SK-N-SH (cell line): Measurements from ENCODE around the gene SHISAL1. TPM values are rescaled to one million over a fixed set of nuclear protein-coding genes. Genes with fewer than 3 reads are reported as not detected.
"Not testable (repeated sequence)": the region's sequence is repeated elsewhere in the genome, so short reads cannot be mapped to it uniquely, and the experiment has no call there.

Source experiments
- CTCF ChIA-PET: fragments of 300-600, 350-600 bp; formaldehyde crosslinking; extraction: SDS; loops from one replicate; lab custom pipeline; 2021; lab: Yijun Ruan, JAX
- POLR2A ChIA-PET: fragments of 350-600 bp; sonication (Branson Sonifier 250); formaldehyde crosslinking; extraction: SDS; loops from one replicate; lab custom pipeline; 2020; ENCODE audit warnings: antibody characterized with exemption, inconsistent platforms; lab: Yijun Ruan, JAX
- DNase-seq: peaks from one replicate; pipeline ENCODE4 v3.0.0; 2012
- H2AFZ ChIP-seq: fragments of 200-600 bp; sonication (generic); 2 replicates; pipeline ENCODE4 v1.8.1; 2016; ENCODE audit warnings: antibody characterized with exemption, mild to moderate bottlenecking, low read depth
- H3F3A ChIP-seq: fragments of 200-600 bp; sonication (generic); replicated peaks from 2 replicates; pipeline ENCODE3; 2016; ENCODE audit warnings: antibody characterized with exemption, mild to moderate bottlenecking; ENCODE audit not compliant: insufficient read depth
- H3K27ac ChIP-seq, 2 experiments: fragments of 200-500 bp in 1 of 2; fragments of 200-600 bp in 1 of 2; sonication (Bioruptor generic) in 1 of 2; sonication (generic), shearing (Covaris generic) in 1 of 2; 2 replicates each; pipeline versions ENCODE4 v1.5.1 to v1.6.1; 2014 to 2016; ENCODE audit warnings: low read depth in 2 of 2, inconsistent platforms in 1 of 2, low read length in 1 of 2, mild to moderate bottlenecking in 1 of 2, mixed read lengths in 1 of 2
- H3K27me3 ChIP-seq: fragments of 200-600 bp; sonication (generic), shearing (Covaris generic); 2 replicates; pipeline ENCODE4 v1.6.1; 2016; ENCODE audit warnings: mixed run types; ENCODE audit not compliant: insufficient read depth
- H3K36me3 ChIP-seq, 2 experiments: fragments of 200-500 bp in 1 of 2; fragments of 200-600 bp in 1 of 2; sonication (Bioruptor generic) in 1 of 2; sonication (generic) in 1 of 2; replicated peaks in 1 of 2; 2 replicates each; pipeline versions ENCODE3 to v1.5.1; 2014 to 2016; ENCODE audit warnings: low read length in 1 of 2, mild to moderate bottlenecking in 1 of 2; ENCODE audit not compliant: insufficient read depth in 2 of 2, control insufficient read depth in 1 of 2
- H3K4me1 ChIP-seq, 2 experiments: fragments of 200-500 bp in 1 of 2; fragments of 200-600 bp in 1 of 2; sonication (Bioruptor generic) in 1 of 2; sonication (generic), shearing (Covaris generic) in 1 of 2; 2 replicates each; pipeline versions ENCODE4 v1.5.1 to v1.6.1; 2014 to 2016; ENCODE audit warnings: low read depth in 1 of 2, low read length in 1 of 2, mixed run types in 1 of 2; ENCODE audit not compliant: insufficient read depth in 2 of 2, control insufficient read depth in 1 of 2
- H3K4me2 ChIP-seq: fragments of 200-600 bp; sonication (generic), shearing (Covaris generic); 2 replicates; pipeline ENCODE4 v1.6.1; 2017; ENCODE audit warnings: mixed run types
- H3K4me3 ChIP-seq, 2 experiments: fragments of 200-500 bp in 1 of 2; fragments of 200-600 bp in 1 of 2; sonication (Bioruptor generic) in 1 of 2; sonication (generic), shearing (Covaris generic) in 1 of 2; 2 replicates each; pipeline versions ENCODE4 v1.5.1 to v1.8.1; 2014 to 2016; ENCODE audit warnings: low read depth in 2 of 2, inconsistent platforms in 1 of 2, low read length in 1 of 2, mild to moderate bottlenecking in 1 of 2, mixed read lengths in 1 of 2, moderate library complexity in 1 of 2
- H3K79me2 ChIP-seq: fragments of 200-600 bp; sonication (generic); 2 replicates; pipeline ENCODE4 v1.8.1; 2017; ENCODE audit warnings: mild to moderate bottlenecking; ENCODE audit not compliant: insufficient read depth
- H3K9ac ChIP-seq: fragments of 200-600 bp; sonication (generic); 2 replicates; pipeline ENCODE4 v1.6.1; 2017; ENCODE audit warnings: mixed run types
- H3K9me2 ChIP-seq: fragments of 200-600 bp; sonication (generic); 2 replicates; pipeline ENCODE4 v1.6.1; 2017; ENCODE audit warnings: mixed run types
- H3K9me3 ChIP-seq: fragments of 200-600 bp; sonication (generic); 2 replicates; pipeline ENCODE4 v1.6.1; 2017; ENCODE audit warnings: mixed run types, mild to moderate bottlenecking, moderate library complexity
- H4K20me1 ChIP-seq: fragments of 200-600 bp; sonication (generic); 2 replicates; pipeline ENCODE4 v1.6.1; 2017; ENCODE audit warnings: mild to moderate bottlenecking, mixed run types; ENCODE audit not compliant: insufficient read depth
- MEF2A ChIP-seq: IDR thresholded peaks from 2 replicates; pipeline ENCODE4 v1.4.0; 2012; ENCODE audit warnings: low read depth, borderline replicate concordance
- NRF1 ChIP-seq: IDR thresholded peaks from 2 replicates; pipeline ENCODE4 v1.6.1; 2012; ENCODE audit warnings: low read depth, mild to moderate bottlenecking, low read length
- POLR2AphosphoS5 ChIP-seq: IDR thresholded peaks from 2 replicates; pipeline ENCODE4 v1.6.1; 2012; ENCODE audit warnings: low read depth, low read length
- RAD21 ChIP-seq: IDR thresholded peaks from 2 replicates; pipeline ENCODE4 v1.6.1; 2012; ENCODE audit warnings: mild to moderate bottlenecking, low read length
- RCOR1 ChIP-seq: fragments of 150-350 bp; IDR thresholded peaks from 2 replicates; pipeline ENCODE4 v1.6.1; 2017; ENCODE audit warnings: antibody characterized with exemption, low read length
- TCF12 ChIP-seq: IDR thresholded peaks from 2 replicates; pipeline ENCODE4 v1.4.0; 2012
- whole genome bisulfite sequencing: methylation state at CpG from one replicate; pipeline ENCODE4 v1.1.6; 2017; ENCODE audit warnings: low lambda C conversion rate; 5-methylcytosine and 5-hydroxymethylcytosine counted together
- polyA plus RNA-seq, 3 experiments: library from polyadenylated mRNA; depleted of rRNA; stranded (reverse); fragments of >200 nt; gene quantifications; 2 replicates each; pipeline ENCODE4 v1.2.3, GENCODE V29; 2012
- TF ChIP-seq, protein P1 (sequence below): fragments of 150-350 bp; IDR thresholded peaks from 2 replicates; pipeline ENCODE4 v1.6.1; 2016; ENCODE audit warnings: mild to moderate bottlenecking, low read depth, low read length
- TF ChIP-seq, protein P2 (sequence below): IDR thresholded peaks from 2 replicates; pipeline ENCODE4 v1.4.0; 2012; ENCODE audit warnings: low read depth, borderline replicate concordance
- TF ChIP-seq, protein P3 (sequence below): IDR thresholded peaks from 2 replicates; pipeline ENCODE4; 2012
- TF ChIP-seq, protein P4 (sequence below): fragments of 200-600 bp; sonication (generic); IDR thresholded peaks from 2 replicates; pipeline ENCODE4 v1.6.1; 2017; ENCODE audit warnings: antibody characterized with exemption, mild to moderate bottlenecking, moderate library complexity

SHISAL1 gene
- polyA plus RNA-seq, 1 of the 3 experiments (the other 2 are of a cell fraction): 0.10 TPM

GRCh38 chr22:44326491-44326885 lies 13.7 kb upstream of the SHISAL1 start:
- Histone ChIP-seq H3K4me2 (peak overlapping the region; percentile 59), H3K9ac (peak overlapping the region; percentile 55; the same call in 1 of the 2 replicates), H3K9me3 (no peaks in the 10 kb centered on the region), H3K36me3 (no peaks in the 10 kb centered on the region), H3K9me2 (no peaks in the 10 kb centered on the region), H3K27ac (0 out of 4 replicates have a peak overlapping the region, but pooled peaks of 1 of the 2 experiments have one; percentile 27), H4K20me1 (no peaks in the 10 kb centered on the region), H3K4me1 (peaks cover 3 to 18% of the 10 kb centered on the region in 2 experiments; a peak in 1 of 4 replicates), H3K27me3 (peaks cover 12% of the 10 kb centered on the region; the same call in 1 of the 2 replicates), H3F3A (no peaks in the 10 kb centered on the region), H3K79me2 (no peaks in the 10 kb centered on the region), H3K4me3 (peak overlapping the region; percentile 61 to 62), H2AFZ (peak overlapping the region; percentile 86)
- DNase-seq: peak; percentile 58
- WGBS: 55% methylated on average over 7 of the region's 7 CpGs
- TF ChIP-seq TCF12: no peak
- TF ChIP-seq, protein P1, sequence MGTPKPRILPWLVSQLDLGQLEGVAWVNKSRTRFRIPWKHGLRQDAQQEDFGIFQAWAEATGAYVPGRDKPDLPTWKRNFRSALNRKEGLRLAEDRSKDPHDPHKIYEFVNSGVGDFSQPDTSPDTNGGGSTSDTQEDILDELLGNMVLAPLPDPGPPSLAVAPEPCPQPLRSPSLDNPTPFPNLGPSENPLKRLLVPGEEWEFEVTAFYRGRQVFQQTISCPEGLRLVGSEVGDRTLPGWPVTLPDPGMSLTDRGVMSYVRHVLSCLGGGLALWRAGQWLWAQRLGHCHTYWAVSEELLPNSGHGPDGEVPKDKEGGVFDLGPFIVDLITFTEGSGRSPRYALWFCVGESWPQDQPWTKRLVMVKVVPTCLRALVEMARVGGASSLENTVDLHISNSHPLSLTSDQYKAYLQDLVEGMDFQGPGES: no peak
- POLR2A ChIA-PET: no interaction called here
- CTCF ChIA-PET: interaction anchor here (0.6 to 3.1 kb wide), 6 partner anchors 11 to 333 kb away, joined by 3 to 13 read pairs (median 7); no protein-coding TSS in a partner anchor

- 24% methylated on average over 23 of the region's 25 CpGs for WGBS
- no peaks in the 10 kb centered on the region for H3K9me3 ChIP-seq
- H3K36me3 ChIP-seq: no peaks in the 10 kb centered on the region
- H3K4me1 ChIP-seq: peaks cover 3 to 18% of the 10 kb centered on the region in 2 experiments; a peak in 1 of 4 replicates
- H2AFZ ChIP-seq: peak overlapping the region; percentile 86
- ChIA-PET POLR2A (no interaction called here), CTCF (interaction anchor here (0.6 to 3.1 kb wide), 7 partner anchors 10 to 332 kb away, joined by 3 to 13 read pairs (median 5); no protein-coding TSS in a partner anchor)
- peak overlapping the region; percentile 55; the same call in 1 of the 2 replicates for H3K9ac ChIP-seq
- peak overlapping the region in 1 of 2 experiments; percentile 27; a peak in 1 of 4 replicates for H3K27ac ChIP-seq
- H3K4me2 ChIP-seq: peak overlapping the region; percentile 59
- H4K20me1 ChIP-seq: no peaks in the 10 kb centered on the region
- H3K79me2 ChIP-seq: no peaks in the 10 kb centered on the region
- DNase-seq: peak; percentile 82
- H3K27me3 ChIP-seq: peaks cover 12% of the 10 kb centered on the region; the same call in 1 of the 2 replicates
- peak overlapping the region; percentile 61 to 62 for H3K4me3 ChIP-seq
- peak; percentile 32 for TF ChIP-seq RAD21
- no peak for TF ChIP-seq MEF2A
- 0 out of 2 replicates have a peak, but pooled peaks have one; percentile 13 for TF ChIP-seq RCOR1
- TF ChIP-seq POLR2AphosphoS5: no peak
- TF ChIP-seq, protein P2, sequence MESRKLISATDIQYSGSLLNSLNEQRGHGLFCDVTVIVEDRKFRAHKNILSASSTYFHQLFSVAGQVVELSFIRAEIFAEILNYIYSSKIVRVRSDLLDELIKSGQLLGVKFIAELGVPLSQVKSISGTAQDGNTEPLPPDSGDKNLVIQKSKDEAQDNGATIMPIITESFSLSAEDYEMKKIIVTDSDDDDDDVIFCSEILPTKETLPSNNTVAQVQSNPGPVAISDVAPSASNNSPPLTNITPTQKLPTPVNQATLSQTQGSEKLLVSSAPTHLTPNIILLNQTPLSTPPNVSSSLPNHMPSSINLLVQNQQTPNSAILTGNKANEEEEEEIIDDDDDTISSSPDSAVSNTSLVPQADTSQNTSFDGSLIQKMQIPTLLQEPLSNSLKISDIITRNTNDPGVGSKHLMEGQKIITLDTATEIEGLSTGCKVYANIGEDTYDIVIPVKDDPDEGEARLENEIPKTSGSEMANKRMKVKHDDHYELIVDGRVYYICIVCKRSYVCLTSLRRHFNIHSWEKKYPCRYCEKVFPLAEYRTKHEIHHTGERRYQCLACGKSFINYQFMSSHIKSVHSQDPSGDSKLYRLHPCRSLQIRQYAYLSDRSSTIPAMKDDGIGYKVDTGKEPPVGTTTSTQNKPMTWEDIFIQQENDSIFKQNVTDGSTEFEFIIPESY: no peak
- TF ChIP-seq, protein P3, sequence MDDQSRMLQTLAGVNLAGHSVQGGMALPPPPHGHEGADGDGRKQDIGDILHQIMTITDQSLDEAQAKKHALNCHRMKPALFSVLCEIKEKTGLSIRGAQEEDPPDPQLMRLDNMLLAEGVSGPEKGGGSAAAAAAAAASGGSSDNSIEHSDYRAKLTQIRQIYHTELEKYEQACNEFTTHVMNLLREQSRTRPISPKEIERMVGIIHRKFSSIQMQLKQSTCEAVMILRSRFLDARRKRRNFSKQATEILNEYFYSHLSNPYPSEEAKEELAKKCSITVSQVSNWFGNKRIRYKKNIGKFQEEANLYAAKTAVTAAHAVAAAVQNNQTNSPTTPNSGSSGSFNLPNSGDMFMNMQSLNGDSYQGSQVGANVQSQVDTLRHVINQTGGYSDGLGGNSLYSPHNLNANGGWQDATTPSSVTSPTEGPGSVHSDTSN: no peak
- TF ChIP-seq, protein P4, sequence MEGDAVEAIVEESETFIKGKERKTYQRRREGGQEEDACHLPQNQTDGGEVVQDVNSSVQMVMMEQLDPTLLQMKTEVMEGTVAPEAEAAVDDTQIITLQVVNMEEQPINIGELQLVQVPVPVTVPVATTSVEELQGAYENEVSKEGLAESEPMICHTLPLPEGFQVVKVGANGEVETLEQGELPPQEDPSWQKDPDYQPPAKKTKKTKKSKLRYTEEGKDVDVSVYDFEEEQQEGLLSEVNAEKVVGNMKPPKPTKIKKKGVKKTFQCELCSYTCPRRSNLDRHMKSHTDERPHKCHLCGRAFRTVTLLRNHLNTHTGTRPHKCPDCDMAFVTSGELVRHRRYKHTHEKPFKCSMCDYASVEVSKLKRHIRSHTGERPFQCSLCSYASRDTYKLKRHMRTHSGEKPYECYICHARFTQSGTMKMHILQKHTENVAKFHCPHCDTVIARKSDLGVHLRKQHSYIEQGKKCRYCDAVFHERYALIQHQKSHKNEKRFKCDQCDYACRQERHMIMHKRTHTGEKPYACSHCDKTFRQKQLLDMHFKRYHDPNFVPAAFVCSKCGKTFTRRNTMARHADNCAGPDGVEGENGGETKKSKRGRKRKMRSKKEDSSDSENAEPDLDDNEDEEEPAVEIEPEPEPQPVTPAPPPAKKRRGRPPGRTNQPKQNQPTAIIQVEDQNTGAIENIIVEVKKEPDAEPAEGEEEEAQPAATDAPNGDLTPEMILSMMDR: peak; percentile 47
- no peak for TF ChIP-seq NRF1
- H3K9me2 ChIP-seq: no peaks in the 10 kb centered on the region
- no peaks in the 10 kb centered on the region for H3F3A ChIP-seq
Measured at GRCh38 chr22:44325718-44326490, 13.2 kb upstream of the SHISAL1 start.

DNA sequence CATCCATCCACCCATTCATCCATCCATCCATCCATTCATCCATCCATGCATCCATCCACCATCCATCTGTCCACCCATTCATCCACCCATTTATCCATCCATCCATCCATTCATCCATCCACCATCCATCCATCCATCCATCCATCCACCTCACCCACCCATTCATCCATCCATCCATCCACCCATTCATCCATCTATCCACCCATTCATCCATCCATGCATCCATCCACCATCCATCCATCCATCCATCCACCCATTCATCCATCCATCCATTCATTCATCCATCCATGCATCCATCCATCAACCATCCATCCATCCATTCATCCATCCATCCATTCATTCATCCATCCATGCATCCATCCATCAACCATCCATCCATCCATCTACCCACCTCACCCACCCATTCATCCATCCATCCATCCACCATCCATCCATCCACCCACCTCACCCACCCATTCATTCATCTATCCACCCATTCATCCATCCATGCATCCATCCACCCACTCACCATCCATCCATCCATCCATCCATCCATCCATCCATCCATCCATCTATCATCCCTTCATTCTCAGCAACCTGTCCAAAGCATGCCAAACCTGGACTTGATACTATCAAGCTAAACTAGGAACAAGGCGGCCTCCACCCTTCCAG lies 10.5 kb upstream of the SHISAL1 start:
- H3K79me2 ChIP-seq, POLR2A ChIA-PET, H3K27ac ChIP-seq, H3K36me3 ChIP-seq, H3K9me3 ChIP-seq, H3K9me2 ChIP-seq, H2AFZ ChIP-seq, H3K4me2 ChIP-seq, H3K27me3 ChIP-seq, H3K9ac ChIP-seq, DNase-seq, H4K20me1 ChIP-seq, H3K4me3 ChIP-seq, H3F3A ChIP-seq: not testable (repeated sequence)
- CTCF ChIA-PET: interaction anchor here (1.2 kb wide), 1 partner anchor 9 kb away, joined by 3 read pairs; no protein-coding TSS in a partner anchor
- 78% methylated on average over 1 of the region's 1 CpG for WGBS
- H3K4me1 ChIP-seq: peaks cover 3 to 13% of the 10 kb centered on the region in 2 experiments; a peak in 1 of 4 replicates
